Liver (tissue), 3 donors: ENCODE data around the gene ANKFN1.

Experiments used
- FOXA1 ChIP-seq: IDR thresholded peaks from 2 replicates; pipeline ENCODE4 v1.6.1; 2016; ENCODE audit warnings: antibody characterized with exemption
- FOXA2 ChIP-seq: IDR thresholded peaks from 2 replicates; pipeline ENCODE4 v1.6.1; 2016; ENCODE audit warnings: antibody characterized with exemption
- GABPA ChIP-seq, 2 donors: IDR thresholded peaks in 1 of 2; conservative IDR thresholded peaks in 1 of 2; 2 replicates each; pipeline ENCODE4 v1.6.1; 2016; ENCODE audit warnings: antibody characterized with exemption in 2 of 2, mild to moderate bottlenecking in 1 of 2, moderate library complexity in 1 of 2
- JUND ChIP-seq, 2 donors: IDR thresholded peaks; 2 replicates each; pipeline ENCODE4 v1.6.1; 2016; ENCODE audit warnings: antibody characterized with exemption in 2 of 2
- RAD21 ChIP-seq, 2 donors: IDR thresholded peaks; 2 replicates each; pipeline ENCODE4 v1.6.1; 2016; ENCODE audit warnings: antibody characterized with exemption in 2 of 2, mild to moderate bottlenecking in 2 of 2
- TAF1 ChIP-seq: conservative IDR thresholded peaks from 2 replicates; pipeline ENCODE4 v1.6.1; 2016; ENCODE audit warnings: antibody characterized with exemption, mild to moderate bottlenecking
- YY1 ChIP-seq: IDR thresholded peaks from 2 replicates; pipeline ENCODE4 v1.6.1; 2016; ENCODE audit warnings: antibody characterized with exemption, mild to moderate bottlenecking
- TF ChIP-seq, protein P1 (sequence below): fragments of 150-350 bp; IDR thresholded peaks from 2 replicates; pipeline ENCODE4 v1.5.1; 2017; ENCODE audit warnings: improper control_type of control experiment, low read depth, low read length; ENCODE audit not compliant: missing input control
- TF ChIP-seq, protein P2 (sequence below): IDR thresholded peaks from 2 replicates; pipeline ENCODE4 v1.6.1; 2016; ENCODE audit warnings: antibody characterized with exemption, mild to moderate bottlenecking
- TF ChIP-seq, protein P3 (sequence below): IDR thresholded peaks from 2 replicates; pipeline ENCODE4 v1.6.1; 2016; ENCODE audit warnings: antibody characterized with exemption
- TF ChIP-seq, protein P4 (sequence below): IDR thresholded peaks from 2 replicates; pipeline ENCODE4 v1.6.1; 2016; ENCODE audit warnings: antibody characterized with exemption
- donor health status: healthy.
- donor health status: healthy.

DNA sequence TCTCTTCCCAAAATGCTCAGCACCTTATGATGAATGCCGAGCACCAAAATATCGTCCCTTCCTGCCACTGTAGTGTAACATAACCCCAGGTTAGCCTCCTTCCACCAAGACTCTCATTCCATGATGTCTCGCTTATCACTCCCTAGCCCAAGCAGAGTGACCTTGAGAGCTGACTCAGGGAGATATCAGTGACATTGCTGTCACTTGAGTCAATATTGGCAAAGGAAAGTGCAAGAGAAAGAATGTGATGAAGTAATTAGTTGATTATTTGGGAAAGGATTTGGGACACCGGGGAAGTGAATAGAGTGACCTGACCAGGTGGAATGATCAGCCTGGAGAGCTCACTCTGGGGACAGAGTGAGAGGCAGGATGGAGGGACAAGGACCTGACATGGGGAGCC, 2.6 kb upstream of the ANKFN1 start:
- TF ChIP-seq YY1 (no peak), GABPA (IDR thresholded peaks at IDR 0.05 in 1 of 2, conservative IDR thresholded peaks at IDR 0.05 in 1 of 2) (no peak), RAD21 (IDR thresholded peaks at IDR 0.05) (no peak), TAF1 (no peak), JUND (IDR thresholded peaks at IDR 0.05) (no peak), FOXA2 (no peak), FOXA1 (no peak)
- TF ChIP-seq, protein P1, sequence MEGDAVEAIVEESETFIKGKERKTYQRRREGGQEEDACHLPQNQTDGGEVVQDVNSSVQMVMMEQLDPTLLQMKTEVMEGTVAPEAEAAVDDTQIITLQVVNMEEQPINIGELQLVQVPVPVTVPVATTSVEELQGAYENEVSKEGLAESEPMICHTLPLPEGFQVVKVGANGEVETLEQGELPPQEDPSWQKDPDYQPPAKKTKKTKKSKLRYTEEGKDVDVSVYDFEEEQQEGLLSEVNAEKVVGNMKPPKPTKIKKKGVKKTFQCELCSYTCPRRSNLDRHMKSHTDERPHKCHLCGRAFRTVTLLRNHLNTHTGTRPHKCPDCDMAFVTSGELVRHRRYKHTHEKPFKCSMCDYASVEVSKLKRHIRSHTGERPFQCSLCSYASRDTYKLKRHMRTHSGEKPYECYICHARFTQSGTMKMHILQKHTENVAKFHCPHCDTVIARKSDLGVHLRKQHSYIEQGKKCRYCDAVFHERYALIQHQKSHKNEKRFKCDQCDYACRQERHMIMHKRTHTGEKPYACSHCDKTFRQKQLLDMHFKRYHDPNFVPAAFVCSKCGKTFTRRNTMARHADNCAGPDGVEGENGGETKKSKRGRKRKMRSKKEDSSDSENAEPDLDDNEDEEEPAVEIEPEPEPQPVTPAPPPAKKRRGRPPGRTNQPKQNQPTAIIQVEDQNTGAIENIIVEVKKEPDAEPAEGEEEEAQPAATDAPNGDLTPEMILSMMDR: no peak
- TF ChIP-seq, protein P2, sequence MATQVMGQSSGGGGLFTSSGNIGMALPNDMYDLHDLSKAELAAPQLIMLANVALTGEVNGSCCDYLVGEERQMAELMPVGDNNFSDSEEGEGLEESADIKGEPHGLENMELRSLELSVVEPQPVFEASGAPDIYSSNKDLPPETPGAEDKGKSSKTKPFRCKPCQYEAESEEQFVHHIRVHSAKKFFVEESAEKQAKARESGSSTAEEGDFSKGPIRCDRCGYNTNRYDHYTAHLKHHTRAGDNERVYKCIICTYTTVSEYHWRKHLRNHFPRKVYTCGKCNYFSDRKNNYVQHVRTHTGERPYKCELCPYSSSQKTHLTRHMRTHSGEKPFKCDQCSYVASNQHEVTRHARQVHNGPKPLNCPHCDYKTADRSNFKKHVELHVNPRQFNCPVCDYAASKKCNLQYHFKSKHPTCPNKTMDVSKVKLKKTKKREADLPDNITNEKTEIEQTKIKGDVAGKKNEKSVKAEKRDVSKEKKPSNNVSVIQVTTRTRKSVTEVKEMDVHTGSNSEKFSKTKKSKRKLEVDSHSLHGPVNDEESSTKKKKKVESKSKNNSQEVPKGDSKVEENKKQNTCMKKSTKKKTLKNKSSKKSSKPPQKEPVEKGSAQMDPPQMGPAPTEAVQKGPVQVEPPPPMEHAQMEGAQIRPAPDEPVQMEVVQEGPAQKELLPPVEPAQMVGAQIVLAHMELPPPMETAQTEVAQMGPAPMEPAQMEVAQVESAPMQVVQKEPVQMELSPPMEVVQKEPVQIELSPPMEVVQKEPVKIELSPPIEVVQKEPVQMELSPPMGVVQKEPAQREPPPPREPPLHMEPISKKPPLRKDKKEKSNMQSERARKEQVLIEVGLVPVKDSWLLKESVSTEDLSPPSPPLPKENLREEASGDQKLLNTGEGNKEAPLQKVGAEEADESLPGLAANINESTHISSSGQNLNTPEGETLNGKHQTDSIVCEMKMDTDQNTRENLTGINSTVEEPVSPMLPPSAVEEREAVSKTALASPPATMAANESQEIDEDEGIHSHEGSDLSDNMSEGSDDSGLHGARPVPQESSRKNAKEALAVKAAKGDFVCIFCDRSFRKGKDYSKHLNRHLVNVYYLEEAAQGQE: no peak
- TF ChIP-seq, protein P3, sequence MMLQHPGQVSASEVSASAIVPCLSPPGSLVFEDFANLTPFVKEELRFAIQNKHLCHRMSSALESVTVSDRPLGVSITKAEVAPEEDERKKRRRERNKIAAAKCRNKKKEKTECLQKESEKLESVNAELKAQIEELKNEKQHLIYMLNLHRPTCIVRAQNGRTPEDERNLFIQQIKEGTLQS: no peak
- TF ChIP-seq, protein P4, sequence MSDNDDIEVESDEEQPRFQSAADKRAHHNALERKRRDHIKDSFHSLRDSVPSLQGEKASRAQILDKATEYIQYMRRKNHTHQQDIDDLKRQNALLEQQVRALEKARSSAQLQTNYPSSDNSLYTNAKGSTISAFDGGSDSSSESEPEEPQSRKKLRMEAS: no peak
